ENCODE results near the gene ZNF335.

The ZNF335 gene

DNA sequence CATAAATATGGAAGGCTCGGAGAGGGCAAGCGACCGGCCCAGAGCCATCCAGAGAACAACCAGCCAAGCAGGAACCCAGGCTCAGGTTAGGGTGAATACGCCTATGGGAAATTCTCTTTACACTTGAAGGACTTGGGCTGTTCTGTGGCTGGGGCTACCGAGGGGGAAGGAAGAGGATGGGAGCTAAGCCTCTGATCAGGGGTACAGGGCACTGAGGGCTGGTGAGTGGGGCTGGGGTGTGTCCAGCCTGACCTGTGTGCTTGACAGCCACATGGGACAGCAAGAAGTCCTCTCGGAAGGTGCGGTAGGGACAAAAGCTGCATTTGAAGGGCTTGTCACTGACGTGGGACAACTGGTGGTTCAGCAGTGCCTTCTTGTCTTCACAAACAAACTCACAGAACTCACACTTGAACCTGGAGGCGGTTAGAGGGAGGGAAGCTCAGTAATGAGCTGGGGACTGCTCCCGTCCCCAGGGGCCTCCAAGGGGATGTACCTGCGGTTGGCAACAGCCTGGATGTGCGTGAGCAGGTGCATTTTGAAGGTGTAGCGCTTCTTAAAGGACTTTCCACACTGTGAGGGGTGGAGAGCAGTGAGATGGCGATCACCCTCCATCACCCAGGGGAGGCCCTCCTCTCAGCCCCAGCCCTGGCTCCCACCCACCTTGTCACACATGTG is 11.9 kb downstream of the ZNF335 start:
- TF ChIP-seq TAF1 (IDR thresholded peaks at IDR 0.05; ENCODE audit: borderline replicate concordance, insufficient read depth, low read length) (no peak), SIN3A (IDR thresholded peaks at IDR 0.05; ENCODE audit: borderline replicate concordance, insufficient read depth, low read length) (no peak), FOXP2 (optimal IDR thresholded peaks at IDR 0.05; ENCODE audit: borderline replicate concordance, extremely low read depth, extremely low read length, insufficient read depth) (no peak), POLR2AphosphoS5 (IDR thresholded peaks at IDR 0.05; ENCODE audit: low read depth, low read length) (no peak)
- TF ChIP-seq, protein P1, sequence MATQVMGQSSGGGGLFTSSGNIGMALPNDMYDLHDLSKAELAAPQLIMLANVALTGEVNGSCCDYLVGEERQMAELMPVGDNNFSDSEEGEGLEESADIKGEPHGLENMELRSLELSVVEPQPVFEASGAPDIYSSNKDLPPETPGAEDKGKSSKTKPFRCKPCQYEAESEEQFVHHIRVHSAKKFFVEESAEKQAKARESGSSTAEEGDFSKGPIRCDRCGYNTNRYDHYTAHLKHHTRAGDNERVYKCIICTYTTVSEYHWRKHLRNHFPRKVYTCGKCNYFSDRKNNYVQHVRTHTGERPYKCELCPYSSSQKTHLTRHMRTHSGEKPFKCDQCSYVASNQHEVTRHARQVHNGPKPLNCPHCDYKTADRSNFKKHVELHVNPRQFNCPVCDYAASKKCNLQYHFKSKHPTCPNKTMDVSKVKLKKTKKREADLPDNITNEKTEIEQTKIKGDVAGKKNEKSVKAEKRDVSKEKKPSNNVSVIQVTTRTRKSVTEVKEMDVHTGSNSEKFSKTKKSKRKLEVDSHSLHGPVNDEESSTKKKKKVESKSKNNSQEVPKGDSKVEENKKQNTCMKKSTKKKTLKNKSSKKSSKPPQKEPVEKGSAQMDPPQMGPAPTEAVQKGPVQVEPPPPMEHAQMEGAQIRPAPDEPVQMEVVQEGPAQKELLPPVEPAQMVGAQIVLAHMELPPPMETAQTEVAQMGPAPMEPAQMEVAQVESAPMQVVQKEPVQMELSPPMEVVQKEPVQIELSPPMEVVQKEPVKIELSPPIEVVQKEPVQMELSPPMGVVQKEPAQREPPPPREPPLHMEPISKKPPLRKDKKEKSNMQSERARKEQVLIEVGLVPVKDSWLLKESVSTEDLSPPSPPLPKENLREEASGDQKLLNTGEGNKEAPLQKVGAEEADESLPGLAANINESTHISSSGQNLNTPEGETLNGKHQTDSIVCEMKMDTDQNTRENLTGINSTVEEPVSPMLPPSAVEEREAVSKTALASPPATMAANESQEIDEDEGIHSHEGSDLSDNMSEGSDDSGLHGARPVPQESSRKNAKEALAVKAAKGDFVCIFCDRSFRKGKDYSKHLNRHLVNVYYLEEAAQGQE (IDR thresholded peaks at IDR 0.05; ENCODE audit: insufficient read depth in 1 of 2, low read depth in 2 of 2, low read length in 2 of 2), result no peak

DNA sequence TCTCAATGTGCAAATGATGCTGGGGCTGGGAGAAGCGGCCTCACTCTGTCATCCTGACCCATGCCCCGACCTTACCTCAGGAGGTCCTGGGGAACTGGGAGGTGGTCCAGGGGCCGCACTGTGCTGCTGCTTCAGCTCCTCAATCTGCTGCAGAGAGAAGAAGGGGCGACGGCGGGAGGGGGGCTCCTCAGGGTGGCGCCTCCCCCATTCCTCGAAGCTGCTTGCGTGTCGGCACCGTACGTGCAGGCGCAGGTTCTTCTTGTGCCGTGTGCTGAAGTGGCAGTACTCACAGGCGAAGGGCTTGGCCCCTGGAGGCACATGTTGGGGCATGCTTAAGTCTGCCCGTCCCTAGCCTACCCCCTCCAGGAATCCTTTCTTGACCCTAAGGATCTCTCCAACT is 12.9 kb downstream of the ZNF335 start:
- TF ChIP-seq TAF1 (IDR thresholded peaks at IDR 0.05; ENCODE audit: borderline replicate concordance, insufficient read depth, low read length), result no peak
- TF ChIP-seq SIN3A (IDR thresholded peaks at IDR 0.05; ENCODE audit: borderline replicate concordance, insufficient read depth, low read length), result no peak
- TF ChIP-seq, protein P1 (IDR thresholded peaks at IDR 0.05; ENCODE audit: insufficient read depth in 1 of 2, low read depth in 2 of 2, low read length in 2 of 2), result no peak
- no peak for TF ChIP-seq POLR2AphosphoS5 (IDR thresholded peaks at IDR 0.05; ENCODE audit: low read depth, low read length)
- no peak for TF ChIP-seq FOXP2 (optimal IDR thresholded peaks at IDR 0.05; ENCODE audit: borderline replicate concordance, extremely low read depth, extremely low read length, insufficient read depth)

- TF ChIP-seq FOXP2 (optimal IDR thresholded peaks at IDR 0.05; ENCODE audit: borderline replicate concordance, extremely low read depth, extremely low read length, insufficient read depth), result no peak
- no peak for TF ChIP-seq SIN3A (IDR thresholded peaks at IDR 0.05; ENCODE audit: borderline replicate concordance, insufficient read depth, low read length)
- TF ChIP-seq, protein P1 (IDR thresholded peaks at IDR 0.05; ENCODE audit: insufficient read depth in 1 of 2, low read depth in 2 of 2, low read length in 2 of 2), result no peak
- TF ChIP-seq POLR2AphosphoS5 (IDR thresholded peaks at IDR 0.05; ENCODE audit: low read depth, low read length), result no peak
- no peak for TF ChIP-seq TAF1 (IDR thresholded peaks at IDR 0.05; ENCODE audit: borderline replicate concordance, insufficient read depth, low read length)
These were observed 13.4 kb downstream of the ZNF335 start for GRCh38 chr20:45958593-45958992.

DNA sequence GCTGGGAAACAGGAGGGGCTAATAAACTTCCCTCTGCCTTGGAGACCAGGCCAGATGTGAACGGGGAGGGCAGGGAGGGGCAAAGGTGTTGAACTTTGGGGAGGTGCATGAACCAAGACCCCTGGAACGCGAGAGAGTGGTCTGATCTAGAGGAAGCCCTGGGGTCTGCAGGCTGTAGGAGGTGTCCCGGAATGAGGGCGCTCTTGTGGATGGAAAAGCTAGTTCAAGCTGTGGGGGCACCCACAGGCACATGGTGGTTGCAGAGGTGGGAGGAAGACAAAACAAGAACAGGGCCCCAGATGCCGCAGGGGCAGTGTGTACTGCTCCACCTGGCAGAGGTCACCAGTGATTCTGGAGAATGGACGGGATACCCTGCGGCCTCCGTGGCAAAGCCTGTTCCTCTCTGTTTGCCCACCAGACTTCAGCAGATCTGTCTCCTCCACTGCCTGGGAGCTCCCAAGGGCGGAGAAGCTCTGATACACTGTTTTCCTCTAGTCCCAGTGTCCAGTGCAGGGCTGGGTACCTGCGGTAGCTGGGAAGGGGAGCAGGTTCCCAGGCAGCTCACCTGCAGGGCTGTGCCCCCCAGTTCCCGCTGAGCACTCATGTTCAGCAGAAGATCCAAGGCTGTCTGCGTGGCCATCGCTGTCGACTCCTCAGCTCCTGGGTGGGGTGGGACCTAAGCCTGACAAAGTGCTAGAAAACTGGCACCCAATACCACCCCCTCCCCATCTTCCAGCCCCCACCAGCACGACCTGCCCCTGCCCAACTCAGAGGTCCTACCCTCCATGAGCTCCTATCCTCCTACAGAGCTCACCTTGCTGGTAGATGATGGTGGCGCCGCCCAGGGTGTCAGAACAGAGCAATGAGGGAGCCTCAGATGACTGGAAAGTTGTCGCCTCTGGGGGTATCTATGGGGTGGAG is 14.7 kb downstream of the ZNF335 start:
- TF ChIP-seq POLR2AphosphoS5 (IDR thresholded peaks at IDR 0.05; ENCODE audit: low read depth, low read length) (no peak), FOXP2 (optimal IDR thresholded peaks at IDR 0.05; ENCODE audit: borderline replicate concordance, extremely low read depth, extremely low read length, insufficient read depth) (no peak), SIN3A (IDR thresholded peaks at IDR 0.05; ENCODE audit: borderline replicate concordance, insufficient read depth, low read length) (no peak), TAF1 (IDR thresholded peaks at IDR 0.05; ENCODE audit: borderline replicate concordance, insufficient read depth, low read length) (no peak)
- TF ChIP-seq, protein P1 (IDR thresholded peaks at IDR 0.05; ENCODE audit: insufficient read depth in 1 of 2, low read depth in 2 of 2, low read length in 2 of 2), result no peak
